H1 (cell line): ENCODE measurements around the gene LACTB. TPM values are rescaled to one million over a fixed set of nuclear protein-coding genes. Genes with fewer than 3 reads are reported as not detected.

Source experiments
- CHD1 ChIP-seq: IDR thresholded peaks from 2 replicates; pipeline ENCODE4 v1.6.1; 2012; ENCODE audit warnings: low read depth, low read length, improper control_type of control experiment
- NANOG ChIP-seq: IDR thresholded peaks from 2 replicates; pipeline ENCODE4 v1.6.1; 2011; ENCODE audit warnings: low read length, low read depth, mild to moderate bottlenecking, inconsistent platforms; ENCODE audit not compliant: insufficient read depth, poor library complexity, severe bottlenecking
- PHF8 ChIP-seq: fragments of 200-600 bp; sonication (generic); conservative IDR thresholded peaks from 2 replicates; pipeline ENCODE4 v1.7.1; 2012; ENCODE audit warnings: low read depth, mild to moderate bottlenecking, inconsistent platforms, low read length, moderate library complexity
- SUZ12 ChIP-seq: fragments of 200-600 bp; sonication (generic); IDR thresholded peaks from 2 replicates; pipeline ENCODE4 v1.6.1; 2012; ENCODE audit warnings: mild to moderate bottlenecking, inconsistent platforms, low read length, moderate library complexity, mixed read lengths
- TEAD4 ChIP-seq: IDR thresholded peaks from 2 replicates; pipeline ENCODE4 v1.6.1; 2012; ENCODE audit warnings: low read depth, low read length, inconsistent platforms, mixed read lengths
- polyA plus RNA-seq, 7 experiments: library from polyadenylated mRNA; depleted of rRNA in 3 of 7; stranded (reverse) in 5 of 7; unstranded in 2 of 7; fragments of >200 nt in 5 of 7; fragments of 200-250 nt in 2 of 7; gene quantifications; 1 replicate in 5 of 7; 2 replicates in 1 of 7; 4 replicates in 1 of 7; pipeline versions ENCODE4 v1.2.1 to v1.2.3, GENCODE V29; 2011 to 2013; ENCODE audit warnings: missing spikeins in 2 of 7, mixed read lengths in 2 of 7
- total RNA-seq: library from RNA; stranded (reverse); fragmentation: NEBNext Ultra II Directional; extraction: Animal tissue kit (Norgen Biotek cat#: 25700); gene quantifications from 2 replicates; pipeline ENCODE4 v1.2.1, GENCODE V29; 2021

The LACTB gene
- total and polyA plus RNA-seq, 2 of the 8 experiments (the other 6 are each of a cell fraction or from before 2014, with no cell fraction given) = 5.8 to 14.9 TPM

GRCh38 chr15:63080634-63081250 lies 40.9 kb upstream of the LACTB start (continued):
- TF ChIP-seq CHD1 = no peak
- TF ChIP-seq SUZ12 = no peak
- no peak for TF ChIP-seq NANOG
- TF ChIP-seq TEAD4 = no peak
- TF ChIP-seq PHF8 = no peak
